Skeletal muscle tissue (tissue), 4 donors: ENCODE data around the gene LRP2. TPM values are rescaled to one million over a fixed set of nuclear protein-coding genes. Genes with fewer than 3 reads are reported as not detected.
"Not testable (repeated sequence)": the region's sequence is repeated elsewhere in the genome, so short reads cannot be mapped to it uniquely, and the experiment has no call there.

Experiments
- H3K27ac ChIP-seq: one replicate; pipeline ENCODE4 v1.7.0; 2013; ENCODE audit warnings: mild to moderate bottlenecking, low read depth, low read length, inconsistent platforms
- H3K27me3 ChIP-seq, 3 donors: one replicate each; pipeline ENCODE4 v1.7.0; 2013; ENCODE audit warnings: low read length in 3 of 3; ENCODE audit not compliant: control insufficient read depth in 3 of 3, insufficient read depth in 3 of 3
- H3K36me3 ChIP-seq, 3 donors: one replicate each; pipeline ENCODE4 v1.7.0; 2013; ENCODE audit warnings: low read length in 3 of 3; ENCODE audit not compliant: control insufficient read depth in 3 of 3, insufficient read depth in 3 of 3
- H3K4me1 ChIP-seq, 3 donors: one replicate each; pipeline ENCODE4 v1.7.0; 2013; ENCODE audit warnings: low read length in 3 of 3, mild to moderate bottlenecking in 3 of 3; ENCODE audit not compliant: control insufficient read depth in 3 of 3, insufficient read depth in 3 of 3
- H3K4me3 ChIP-seq, 3 donors: one replicate each; pipeline ENCODE4 v1.7.0; 2013; ENCODE audit warnings: low read length in 3 of 3
- H3K9ac ChIP-seq, 3 donors: one replicate each; pipeline ENCODE4 v1.7.0; 2013; ENCODE audit warnings: low read length in 3 of 3, mild to moderate bottlenecking in 3 of 3, moderate library complexity in 2 of 3, low read depth in 1 of 3
- H3K9me3 ChIP-seq, 3 donors: one replicate each; pipeline ENCODE4 v1.7.0; 2013; ENCODE audit warnings: low read length in 3 of 3; ENCODE audit not compliant: control insufficient read depth in 3 of 3
- total RNA-seq: library from RNA; depleted of rRNA; stranded (reverse); fragments of >200 nt; gene quantifications from one replicate; pipeline ENCODE4 v1.2.3, GENCODE V29; 2014
- donor health status: Osteomylitis.

LRP2 gene
- total RNA-seq, 1 donor from 2014 or later = under 0.01 TPM

DNA sequence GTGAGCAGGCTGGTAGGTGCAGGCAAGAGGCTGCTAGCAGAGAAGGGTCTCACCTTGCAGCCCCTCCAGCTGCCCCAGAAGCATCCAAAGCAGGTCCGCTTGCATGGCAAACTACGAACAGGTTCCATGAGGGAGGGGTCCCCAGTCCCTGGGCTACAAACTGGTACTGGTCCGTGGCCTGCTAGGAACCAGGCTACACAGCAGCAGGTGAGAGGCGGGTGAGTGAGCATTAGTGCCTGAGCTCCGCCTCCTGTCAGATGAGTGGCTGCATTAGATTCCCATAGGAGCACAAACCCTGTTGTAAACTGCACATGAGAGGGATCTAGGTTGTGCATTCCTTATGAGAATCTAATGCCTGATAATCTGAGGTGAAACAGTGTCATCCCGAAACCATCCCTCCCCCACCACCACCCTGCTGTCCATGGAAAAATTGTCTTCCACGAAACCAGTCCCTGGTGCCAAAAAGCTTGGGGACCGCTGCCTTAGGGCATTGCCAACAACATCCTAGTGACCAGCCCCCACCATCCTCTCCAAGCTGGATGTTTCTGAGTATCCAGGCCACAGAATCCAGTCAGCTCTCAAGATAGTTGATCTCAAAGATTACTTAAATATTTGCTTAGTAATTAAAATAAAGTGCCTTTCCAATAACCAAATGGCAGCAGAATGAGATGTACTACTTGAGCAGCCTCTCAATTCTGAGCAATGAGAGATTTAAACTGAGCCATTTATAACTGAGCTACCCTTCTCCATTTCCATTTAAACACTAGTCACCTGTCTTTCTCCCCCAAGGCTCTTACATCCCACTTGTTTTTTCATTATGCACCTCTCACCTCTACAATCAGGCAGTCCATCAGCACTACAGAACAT, 32.4 kb downstream of the LRP2 start:
- Histone ChIP-seq H3K36me3 (no peaks in the 10 kb centered on the region), H3K4me3 (no peak overlapping the region), H3K4me1 (no peaks in the 10 kb centered on the region), H3K27ac (no peak overlapping the region), H3K9me3 (no peaks in the 10 kb centered on the region), H3K27me3 (peaks cover 0 to 6% (median 3%) of the 10 kb centered on the region in 3 donors), H3K9ac (no peak overlapping the region)

DNA sequence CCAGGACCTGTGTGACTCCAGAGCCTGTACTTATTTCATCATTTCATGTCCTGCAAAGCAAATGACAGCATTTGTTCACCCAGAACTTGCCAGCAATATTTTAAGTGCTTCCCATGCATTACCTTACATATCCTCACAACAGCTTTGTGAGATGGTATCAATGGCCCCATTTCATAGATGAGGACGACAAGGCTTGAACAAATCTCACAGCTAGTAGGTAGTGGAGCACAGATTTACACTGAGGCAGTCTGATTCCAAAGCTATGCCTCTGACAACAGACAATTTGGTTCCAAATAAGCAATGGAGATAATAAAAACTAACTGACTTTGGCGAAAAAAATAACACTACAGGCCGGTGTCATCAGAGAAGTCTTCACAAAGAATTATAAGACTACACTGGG, 33.5 kb downstream of the LRP2 start:
- Histone ChIP-seq H3K27ac (no peak overlapping the region), H3K4me3 (no peak overlapping the region), H3K36me3 (no peaks in the 10 kb centered on the region), H3K4me1 (no peaks in the 10 kb centered on the region), H3K9ac (no peak overlapping the region), H3K9me3 (no peaks in the 10 kb centered on the region), H3K27me3 (peaks cover 0 to 6% (median 3%) of the 10 kb centered on the region in 3 donors)

GRCh38 chr2:169327837-169328236, 34.5 kb downstream of the LRP2 start:
- H3K9ac ChIP-seq, H3K27me3 ChIP-seq, H3K4me3 ChIP-seq, H3K27ac ChIP-seq, H3K36me3 ChIP-seq, H3K9me3 ChIP-seq, H3K4me1 ChIP-seq: not testable (repeated sequence)

- H3K4me3 ChIP-seq, H3K4me1 ChIP-seq, H3K27me3 ChIP-seq, H3K27ac ChIP-seq, H3K9ac ChIP-seq, H3K36me3 ChIP-seq, H3K9me3 ChIP-seq: not testable (repeated sequence)
Measured at GRCh38 chr2:169325886-169326285, 36.4 kb downstream of the LRP2 start.

DNA sequence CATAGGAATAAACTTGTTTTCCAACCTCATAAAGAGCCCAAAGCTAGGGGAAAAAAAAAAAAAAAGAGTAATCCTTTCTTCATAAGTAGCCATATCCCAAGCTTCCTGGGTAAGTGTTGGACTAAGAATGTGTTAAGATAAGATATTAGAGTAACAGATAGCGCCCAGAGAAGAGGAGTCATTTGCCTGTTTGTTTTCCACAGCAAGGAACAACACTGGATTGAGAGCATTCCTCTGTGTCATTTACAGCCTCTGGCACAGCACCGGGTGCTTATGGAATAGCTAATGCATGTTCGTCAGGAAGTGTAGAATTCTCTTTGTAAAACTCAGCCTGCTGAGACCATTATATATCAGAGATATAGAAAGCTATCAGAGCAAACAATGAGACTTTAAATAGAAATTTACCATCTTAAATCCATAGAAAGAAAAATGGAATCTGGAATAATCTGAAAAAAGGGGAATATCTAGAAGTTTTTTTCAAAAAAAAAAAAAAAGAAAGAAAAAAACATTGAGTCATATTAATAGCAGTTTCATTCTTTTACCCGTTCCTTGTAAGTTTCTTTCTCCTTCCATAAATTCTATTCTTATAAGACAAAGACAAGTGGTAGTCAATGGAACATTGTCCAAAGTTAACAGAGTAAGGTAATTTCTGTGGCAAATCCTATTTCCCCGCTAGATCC, 37.6 kb downstream of the LRP2 start:
- Histone ChIP-seq H3K27me3 (peaks cover 3 to 5% (median 4%) of the 10 kb centered on the region in 3 donors), H3K4me1 (no peaks in the 10 kb centered on the region), H3K27ac (no peak overlapping the region), H3K9ac (no peak overlapping the region), H3K36me3 (no peaks in the 10 kb centered on the region), H3K9me3 (no peaks in the 10 kb centered on the region), H3K4me3 (no peak overlapping the region)

DNA sequence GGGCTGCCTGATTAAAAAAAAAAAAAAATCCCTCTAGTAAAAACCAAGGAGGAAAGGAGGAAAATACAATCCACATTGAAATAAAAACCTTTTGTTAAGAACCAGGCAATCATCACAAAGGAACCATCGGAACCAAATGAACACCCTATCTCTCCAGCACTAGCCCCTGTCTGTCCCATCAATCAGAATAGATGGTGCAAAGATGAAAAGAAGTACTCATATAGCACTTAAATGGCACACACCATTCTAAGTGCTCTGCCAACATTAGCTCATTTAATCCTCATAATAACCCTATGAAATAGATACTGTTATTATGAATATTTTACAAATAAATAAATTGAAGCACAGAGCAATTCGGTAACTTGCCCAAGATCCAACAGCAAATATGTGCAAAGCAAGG, 38.5 kb downstream of the LRP2 start:
- Histone ChIP-seq H3K27ac (no peak overlapping the region), H3K4me1 (no peaks in the 10 kb centered on the region), H3K4me3 (no peak overlapping the region), H3K27me3 (peaks cover 0 to 4% (median 0%) of the 10 kb centered on the region in 3 donors), H3K9ac (no peak overlapping the region), H3K36me3 (no peaks in the 10 kb centered on the region), H3K9me3 (no peaks in the 10 kb centered on the region)

- no peak overlapping the region for H3K27ac ChIP-seq
- no peaks in the 10 kb centered on the region for H3K4me1 ChIP-seq
- peaks cover 0 to 4% (median 0%) of the 10 kb centered on the region in 3 donors for H3K27me3 ChIP-seq
- no peak overlapping the region for H3K9ac ChIP-seq
- no peak overlapping the region for H3K4me3 ChIP-seq
- H3K9me3 ChIP-seq = no peaks in the 10 kb centered on the region
- H3K36me3 ChIP-seq = no peaks in the 10 kb centered on the region
Measured at GRCh38 chr2:169320561-169320960, 41.8 kb downstream of the LRP2 start.

- H3K4me3 ChIP-seq = no peak overlapping the region
- no peaks in the 10 kb centered on the region for H3K27me3 ChIP-seq
- no peak overlapping the region for H3K9ac ChIP-seq
- H3K27ac ChIP-seq = no peak overlapping the region
- no peaks in the 10 kb centered on the region for H3K9me3 ChIP-seq
- no peaks in the 10 kb centered on the region for H3K36me3 ChIP-seq
- H3K4me1 ChIP-seq = no peaks in the 10 kb centered on the region
Measured at GRCh38 chr2:169315357-169315756, 47.0 kb downstream of the LRP2 start.

DNA sequence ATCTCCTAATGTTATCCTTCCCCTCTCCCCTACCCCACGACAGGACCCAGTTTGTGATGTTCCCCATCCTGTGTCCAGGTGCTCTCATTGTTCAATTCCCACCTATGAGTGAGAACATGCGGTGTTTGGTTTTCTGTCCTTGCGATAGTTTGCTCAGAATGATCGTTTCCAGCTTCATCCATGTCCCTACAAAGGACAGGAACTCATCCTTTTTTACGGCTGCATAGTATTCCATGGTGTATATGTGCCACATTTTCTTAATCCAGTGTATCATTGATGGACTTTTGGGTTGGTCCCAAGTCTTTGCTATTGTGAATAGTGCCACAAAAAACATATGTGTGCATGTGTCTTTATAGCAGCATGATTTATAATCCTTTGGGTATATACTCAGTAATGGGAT, 54.0 kb downstream of the LRP2 start:
- not testable (repeated sequence) for H3K9ac ChIP-seq, H3K9me3 ChIP-seq, H3K4me3 ChIP-seq, H3K27ac ChIP-seq, H3K36me3 ChIP-seq, H3K4me1 ChIP-seq, H3K27me3 ChIP-seq

- H3K4me3 ChIP-seq, H3K27ac ChIP-seq, H3K4me1 ChIP-seq, H3K9me3 ChIP-seq, H3K27me3 ChIP-seq, H3K36me3 ChIP-seq, H3K9ac ChIP-seq: not testable (repeated sequence)
Measured at GRCh38 chr2:169304689-169305088, 57.6 kb downstream of the LRP2 start.
